K562 (cell line): ENCODE results near the gene CARMIL3. TPM values are rescaled to one million over a fixed set of nuclear protein-coding genes. Genes with fewer than 3 reads are reported as not detected.

Source experiments
- ARID4B ChIP-seq: sonication (generic); formaldehyde crosslinking; IDR thresholded peaks from 2 replicates; pipeline ENCODE4 v1.8.0; 2022; ENCODE audit warnings: mild to moderate bottlenecking, missing genetic modification reagents
- CBFA2T3 ChIP-seq: fragments of 450-650 bp; IDR thresholded peaks from 2 replicates; pipeline ENCODE4 v1.6.1; 2017
- CCAR2 ChIP-seq: fragments of 200-400 bp; formaldehyde crosslinking; IDR thresholded peaks from 2 replicates; pipeline ENCODE4 v1.6.1; 2017; ENCODE audit warnings: mild to moderate bottlenecking, low read depth, low read length
- CCNT2 ChIP-seq: IDR thresholded peaks from 2 replicates; pipeline ENCODE4 v1.6.1; 2011; ENCODE audit warnings: borderline replicate concordance, low read depth, mild to moderate bottlenecking, moderate library complexity, mixed read lengths, low read length; ENCODE audit not compliant: insufficient read length; ENCODE audit errors: extremely low read depth
- FUS ChIP-seq: fragments of 200-400 bp; formaldehyde crosslinking; optimal IDR thresholded peaks from 2 replicates; pipeline ENCODE3; 2017; ENCODE audit warnings: low read depth, low read length
- HEY1 ChIP-seq: fragments of 250-450 bp; sonication (Bioruptor Pico); IDR thresholded peaks from 2 replicates; pipeline ENCODE4 v1.5.0; 2020; ENCODE audit warnings: mild to moderate bottlenecking, moderate library complexity, borderline replicate concordance
- MNT ChIP-seq, 2 experiments: fragments of 450-650 bp; conservative IDR thresholded peaks; 2 replicates each; pipeline ENCODE4 v1.6.1; 2017; ENCODE audit warnings: mild to moderate bottlenecking in 2 of 2, moderate library complexity in 2 of 2
- MXD1 ChIP-seq: fragments of 250-450 bp; sonication (Bioruptor Pico); IDR thresholded peaks from 2 replicates; pipeline ENCODE4 v1.8.0; 2021; ENCODE audit warnings: borderline replicate concordance, mild to moderate bottlenecking, moderate library complexity; ENCODE audit not compliant: poor library complexity, severe bottlenecking
- RBM15 ChIP-seq: fragments of 200-400 bp; formaldehyde crosslinking; IDR thresholded peaks from 2 replicates; pipeline ENCODE4 v1.6.1; 2018; ENCODE audit warnings: mild to moderate bottlenecking, low read length, moderate library complexity; ENCODE audit not compliant: insufficient read depth
- SIN3A ChIP-seq, 2 experiments: fragments of 150-350 bp in 1 of 2; IDR thresholded peaks; 2 replicates each; pipeline ENCODE4 v1.6.1; 2011 to 2016; ENCODE audit warnings: borderline replicate concordance in 2 of 2, low read depth in 2 of 2, low read length in 2 of 2, mild to moderate bottlenecking in 2 of 2, moderate library complexity in 2 of 2; ENCODE audit not compliant: control insufficient read depth in 1 of 2
- SMC3 ChIP-seq: conservative IDR thresholded peaks from 2 replicates; pipeline ENCODE4 v1.6.1; 2011; ENCODE audit warnings: low read depth, low read length, improper control_type of control experiment; ENCODE audit not compliant: insufficient read depth
- SREBF1 ChIP-seq: fragments of 150-350 bp; IDR thresholded peaks from 2 replicates; pipeline ENCODE4 v1.6.1; 2014; ENCODE audit warnings: antibody characterized with exemption, low read depth, low read length, borderline replicate concordance
- TCF3 ChIP-seq: sonication (generic); formaldehyde crosslinking; IDR thresholded peaks from 2 replicates; pipeline ENCODE4 v1.4.0; 2020; ENCODE audit warnings: mild to moderate bottlenecking, missing genetic modification reagents
- TEAD4 ChIP-seq, 2 experiments: sonication (generic) in 1 of 2; formaldehyde crosslinking in 1 of 2; IDR thresholded peaks; 2 replicates each; pipeline versions ENCODE4 v1.6.1 to v1.8.0; 2012 to 2022; ENCODE audit warnings: borderline replicate concordance in 1 of 2, inconsistent platforms in 1 of 2, low read length in 1 of 2, mild to moderate bottlenecking in 1 of 2, missing genetic modification reagents in 1 of 2
- ZNF280A ChIP-seq: fragments of 450-650 bp; IDR thresholded peaks from 2 replicates; pipeline ENCODE4 v1.6.1; 2018; ENCODE audit warnings: mild to moderate bottlenecking, low read depth; ENCODE audit not compliant: partially characterized antibody
- ZNF76 ChIP-seq: fragments of 250-450 bp; sonication (Bioruptor Pico); IDR thresholded peaks from 2 replicates; pipeline ENCODE4 v1.4.0; 2020; ENCODE audit warnings: mild to moderate bottlenecking, moderate library complexity, borderline replicate concordance
- ZNF778 ChIP-seq: fragments of 450-650 bp; formaldehyde crosslinking; IDR thresholded peaks from 2 replicates; pipeline ENCODE4 v1.4.0; 2020; ENCODE audit warnings: mild to moderate bottlenecking, moderate library complexity
- polyA plus RNA-seq, 8 experiments: library from polyadenylated mRNA; depleted of rRNA in 4 of 8; stranded (reverse) in 5 of 8; unstranded in 3 of 8; fragments of >200 nt; fragmentation: Nextera tagmentation in 2 of 8; fragmentation: Illumina TruSeq in 1 of 8; extraction: Ambion mirVana in 2 of 8; extraction: Trizol in 1 of 8; gene quantifications; 2 replicates each; pipeline versions ENCODE4 v1.2.1 to v1.2.3, GENCODE V29; 2011 to 2014; ENCODE audit warnings: inconsistent platforms in 1 of 8, missing spikeins in 1 of 8
- total RNA-seq, 7 experiments: library from RNA; depleted of rRNA in 6 of 7; stranded (reverse); fragments of >200 nt in 6 of 7; fragmentation: Illumina TruSeq in 2 of 7; extraction: Trizol in 2 of 7; gene quantifications; 2 replicates each; pipeline versions ENCODE4 v1.2.1 to v1.2.3, GENCODE V29; 2011 to 2021; ENCODE audit warnings: low replicate concordance in 1 of 7

Gene CARMIL3
- total and polyA plus RNA-seq, 9 of the 15 experiments (the other 6 are each of a cell fraction or from before 2014, with no cell fraction given), result 0.01 to 0.11 (median 0.05) TPM; not detected in 5

GRCh38 chr14:24113801-24114531 lies 62.2 kb downstream of the CARMIL3 start (continued):
- TF ChIP-seq MNT (conservative IDR thresholded peaks at IDR 0.05), result no peak; a peak in 1 of 4 replicates
- TF ChIP-seq HEY1 (CRISPR knock-in tag), result no peak
- TF ChIP-seq RBM15, result no peak
- no peak for TF ChIP-seq ZNF76 (CRISPR knock-in tag)
- no peak for TF ChIP-seq CBFA2T3
- TF ChIP-seq ZNF778 (CRISPR knock-in tag), result no peak
- no peak for TF ChIP-seq SREBF1
- TF ChIP-seq MXD1, result no peak
- no peak for TF ChIP-seq ARID4B
- no peak for TF ChIP-seq FUS
- TF ChIP-seq SIN3A (IDR thresholded peaks at IDR 0.05; ENCODE audit: borderline replicate concordance in 2 of 2, control insufficient read depth in 1 of 2, low read depth in 2 of 2, low read length in 2 of 2), result peak in 1 of 2 experiments; percentile 7; a peak in 1 of 4 replicates
- no peak for TF ChIP-seq SMC3
- peak; percentile 37; the same call in 1 of the 2 replicates for TF ChIP-seq TCF3 (CRISPR knock-in tag)
- TF ChIP-seq TEAD4 (IDR thresholded peaks at IDR 0.05; ENCODE audit: low read length), result 0 out of 2 replicates have a peak, but pooled peaks have one; percentile 0
- no peak for TF ChIP-seq TEAD4 (CRISPR knock-in tag; IDR thresholded peaks at IDR 0.05; ENCODE audit: borderline replicate concordance)
- TF ChIP-seq CCAR2, result no peak
- peak; percentile 48 for TF ChIP-seq CCNT2
- TF ChIP-seq ZNF280A, result no peak
